Keratinocyte (primary cell): Measurements from ENCODE around the gene SPA17.

Source experiments
- CTCF ChIP-seq, 3 experiments: IDR thresholded peaks in 1 of 3; conservative IDR thresholded peaks in 1 of 3; optimal IDR thresholded peaks in 1 of 3; 2 replicates in 2 of 3; 3 replicates in 1 of 3; pipeline versions ENCODE3 to v1.5.1; 2011; ENCODE audit warnings: low read length in 3 of 3, mild to moderate bottlenecking in 3 of 3, moderate library complexity in 2 of 3, control low read depth in 1 of 3, inconsistent platforms in 1 of 3; ENCODE audit not compliant: insufficient read depth in 2 of 3; ENCODE audit errors: extremely low read depth in 1 of 3
- EZH2 ChIP-seq: IDR thresholded peaks from one replicate; pipeline ENCODE4 v1.6.1; 2012; ENCODE audit warnings: inconsistent platforms, mild to moderate bottlenecking, low read length, moderate library complexity

GRCh38 chr11:124712392-124712791 lies 38.7 kb downstream of the SPA17 start:
- TF ChIP-seq CTCF (optimal IDR thresholded peaks at IDR 0.05 in 1 of 3, IDR thresholded peaks at IDR 0.05 in 1 of 3, conservative IDR thresholded peaks at IDR 0.05 in 1 of 3; ENCODE audit: extremely low read depth in 1 of 3, insufficient read depth in 2 of 3, low read length in 3 of 3) = no peak
- no peak for TF ChIP-seq EZH2
